IPS-15b (cell line): ENCODE data around the gene GUK1.
"Not testable (repeated sequence)": the region's sequence is repeated elsewhere in the genome, so short reads cannot be mapped to it uniquely, and the experiment has no call there.

ENCODE experiments used
- H3K27me3 ChIP-seq: one replicate; pipeline ENCODE4 v1.6.1; 2013; ENCODE audit warnings: low read length; ENCODE audit not compliant: control insufficient read depth, insufficient read depth
- H3K36me3 ChIP-seq: one replicate; pipeline ENCODE4 v1.6.1; 2013; ENCODE audit warnings: low read length; ENCODE audit not compliant: control insufficient read depth, insufficient read depth
- H3K4me1 ChIP-seq: one replicate; pipeline ENCODE4 v1.6.1; 2013; ENCODE audit warnings: mild to moderate bottlenecking, low read length; ENCODE audit not compliant: control insufficient read depth, insufficient read depth
- H3K4me3 ChIP-seq: one replicate; pipeline ENCODE4 v1.5.1; 2013; ENCODE audit warnings: low read depth, low read length
- H3K9ac ChIP-seq: one replicate; pipeline ENCODE4 v1.6.1; 2013; ENCODE audit warnings: low read depth, mild to moderate bottlenecking, low read length
- H3K9me3 ChIP-seq: one replicate; pipeline ENCODE4 v1.6.1; 2013; ENCODE audit warnings: mild to moderate bottlenecking, low read length; ENCODE audit not compliant: control insufficient read depth, insufficient read depth

Gene GUK1

DNA sequence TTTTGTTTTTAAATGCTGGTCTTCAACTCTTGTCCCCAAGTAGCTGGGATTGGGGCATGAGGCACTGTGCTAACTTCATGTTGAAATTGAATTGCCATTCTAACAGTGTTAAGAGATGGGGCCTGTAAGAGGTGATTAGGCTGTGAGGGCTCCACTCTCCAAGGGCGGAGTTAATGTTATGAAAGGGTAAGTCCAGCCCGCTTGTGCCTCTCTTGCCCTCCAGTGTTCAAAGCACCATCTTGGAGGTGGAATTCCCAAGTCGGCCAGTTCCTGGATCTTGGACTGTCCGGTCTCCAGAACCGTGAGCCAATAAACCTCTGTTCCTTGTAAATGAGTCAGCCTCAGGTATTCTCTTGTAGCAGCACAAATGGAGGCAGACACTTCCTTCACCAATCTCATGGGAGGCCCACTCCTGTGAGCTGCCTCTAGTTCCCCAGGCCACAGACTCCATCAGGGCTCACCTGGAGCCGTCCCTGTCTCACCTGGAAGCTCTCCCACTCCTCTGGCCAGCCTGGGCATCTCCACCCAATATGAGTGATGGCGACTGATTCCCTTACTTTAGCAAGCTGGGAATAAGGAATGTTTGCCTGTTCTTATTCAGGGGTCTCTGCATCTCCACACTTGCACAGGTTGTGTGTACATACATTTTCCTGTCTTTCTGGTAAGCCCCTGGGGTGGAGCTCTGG, 41.0 kb downstream of the GUK1 start:
- Histone ChIP-seq H3K27me3 (no peaks in the 10 kb centered on the region), H3K36me3 (no peaks in the 10 kb centered on the region), H3K9me3 (no peaks in the 10 kb centered on the region), H3K4me1 (no peaks in the 10 kb centered on the region), H3K9ac (no peak overlapping the region), H3K4me3 (no peak overlapping the region)

DNA sequence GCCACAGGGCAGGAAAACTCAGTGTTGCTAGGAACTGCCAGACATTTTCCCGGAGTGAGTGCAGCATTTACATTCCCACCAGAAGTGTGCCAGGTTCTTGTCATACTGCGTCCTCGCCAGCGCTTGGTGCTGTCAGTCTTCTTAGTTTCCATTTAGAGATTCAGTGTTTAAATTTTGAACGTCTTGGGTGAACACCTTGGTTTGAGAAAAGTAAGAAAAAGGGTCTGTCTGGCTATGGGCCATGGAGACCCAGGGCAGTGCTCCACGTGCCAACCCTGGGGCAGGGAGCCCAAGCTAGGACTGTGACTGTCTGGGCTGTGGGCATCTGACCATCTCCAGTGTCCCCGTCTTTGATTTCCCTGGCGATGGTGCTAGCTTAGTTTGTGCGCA, 41.6 kb downstream of the GUK1 start:
- H3K9ac ChIP-seq, result no peak overlapping the region
- no peak overlapping the region for H3K4me3 ChIP-seq
- H3K36me3 ChIP-seq, result no peaks in the 10 kb centered on the region
- no peaks in the 10 kb centered on the region for H3K4me1 ChIP-seq
- H3K27me3 ChIP-seq, result no peaks in the 10 kb centered on the region
- no peaks in the 10 kb centered on the region for H3K9me3 ChIP-seq

- no peak overlapping the region for H3K4me3 ChIP-seq
- no peaks in the 10 kb centered on the region for H3K36me3 ChIP-seq
- H3K4me1 ChIP-seq, result no peaks in the 10 kb centered on the region
- H3K9ac ChIP-seq, result no peak overlapping the region
- no peaks in the 10 kb centered on the region for H3K9me3 ChIP-seq
- no peaks in the 10 kb centered on the region for H3K27me3 ChIP-seq
Measured at GRCh38 chr1:228182296-228183030, 42.4 kb downstream of the GUK1 start.

DNA sequence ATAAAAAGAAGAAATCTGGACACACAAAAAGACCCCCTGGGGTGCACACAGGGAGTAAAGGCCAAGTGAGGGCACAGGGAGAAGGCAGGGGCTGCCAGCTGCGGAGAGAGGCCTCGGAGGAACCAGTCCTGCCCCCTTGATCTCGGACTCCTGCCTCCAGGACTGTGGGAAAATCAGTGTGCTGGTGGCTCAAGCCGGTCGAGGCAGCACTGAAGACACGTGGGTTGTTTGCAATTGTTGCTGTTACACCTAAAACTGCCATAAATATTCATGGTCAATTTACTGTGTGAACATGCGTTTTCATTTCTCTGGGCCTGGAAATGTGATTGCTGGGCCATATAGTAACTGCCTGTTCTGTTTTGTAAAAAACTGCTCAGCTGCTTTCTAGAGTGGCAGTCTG, 44.1 kb downstream of the GUK1 start:
- H3K36me3 ChIP-seq, result no peaks in the 10 kb centered on the region
- no peak overlapping the region for H3K4me3 ChIP-seq
- no peak overlapping the region for H3K9ac ChIP-seq
- H3K9me3 ChIP-seq, result no peaks in the 10 kb centered on the region
- no peaks in the 10 kb centered on the region for H3K4me1 ChIP-seq
- H3K27me3 ChIP-seq, result no peaks in the 10 kb centered on the region

DNA sequence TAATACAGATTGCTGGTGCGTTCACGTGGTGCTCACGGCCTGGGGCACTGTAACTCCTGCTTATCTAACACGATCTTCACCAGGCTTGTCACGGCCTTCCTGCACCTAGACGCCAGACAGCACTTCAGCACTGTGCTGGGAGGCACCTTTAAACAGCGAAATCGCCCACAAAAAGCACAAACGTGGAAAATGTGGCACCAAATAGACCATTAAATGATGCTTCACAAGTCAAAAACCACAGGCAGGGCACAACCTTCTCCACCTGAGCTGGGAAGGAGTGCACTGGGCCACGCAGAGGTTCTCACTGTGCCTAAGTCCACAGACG, 45.5 kb downstream of the GUK1 start:
- H3K27me3 ChIP-seq, result no peaks in the 10 kb centered on the region
- H3K4me1 ChIP-seq, result no peaks in the 10 kb centered on the region
- no peak overlapping the region for H3K4me3 ChIP-seq
- no peaks in the 10 kb centered on the region for H3K9me3 ChIP-seq
- H3K36me3 ChIP-seq, result no peaks in the 10 kb centered on the region
- H3K9ac ChIP-seq, result no peak overlapping the region

- not testable (repeated sequence) for H3K36me3 ChIP-seq, H3K4me1 ChIP-seq, H3K9ac ChIP-seq, H3K9me3 ChIP-seq, H3K27me3 ChIP-seq, H3K4me3 ChIP-seq
Measured at GRCh38 chr1:228188249-228188648, 48.2 kb downstream of the GUK1 start.

GRCh38 chr1:228190182-228190581, 50.1 kb downstream of the GUK1 start:
- Histone ChIP-seq H3K4me3 (no peak overlapping the region), H3K9me3 (no peaks in the 10 kb centered on the region), H3K4me1 (no peaks in the 10 kb centered on the region), H3K36me3 (no peaks in the 10 kb centered on the region), H3K9ac (no peak overlapping the region), H3K27me3 (no peaks in the 10 kb centered on the region)

GRCh38 chr1:228190778-228191177, 50.7 kb downstream of the GUK1 start:
- Histone ChIP-seq H3K36me3 (no peaks in the 10 kb centered on the region), H3K4me3 (no peak overlapping the region)

GRCh38 chr1:228194436-228194835, 54.4 kb downstream of the GUK1 start:
- H3K9me3 ChIP-seq, result no peaks in the 10 kb centered on the region
- H3K4me1 ChIP-seq, result no peaks in the 10 kb centered on the region
- no peak overlapping the region for H3K9ac ChIP-seq
- H3K4me3 ChIP-seq, result no peak overlapping the region
- H3K27me3 ChIP-seq, result no peaks in the 10 kb centered on the region
- no peaks in the 10 kb centered on the region for H3K36me3 ChIP-seq

More at GRCh38 chr1:228190778-228191177, 50.7 kb downstream of the GUK1 start:
- Histone ChIP-seq H3K9me3 (no peaks in the 10 kb centered on the region), H3K9ac (no peak overlapping the region), H3K27me3 (no peaks in the 10 kb centered on the region), H3K4me1 (no peaks in the 10 kb centered on the region)

GRCh38 chr1:228194921-228195812, 55.1 kb downstream of the GUK1 start:
- H3K9me3 ChIP-seq, result no peaks in the 10 kb centered on the region
- no peaks in the 10 kb centered on the region for H3K4me1 ChIP-seq
- no peak overlapping the region for H3K4me3 ChIP-seq
- no peaks in the 10 kb centered on the region for H3K27me3 ChIP-seq
- no peaks in the 10 kb centered on the region for H3K36me3 ChIP-seq
- no peak overlapping the region for H3K9ac ChIP-seq

GRCh38 chr1:228197555-228198147, 57.6 kb downstream of the GUK1 start:
- Histone ChIP-seq H3K27me3 (no peaks in the 10 kb centered on the region), H3K9ac (no peak overlapping the region), H3K4me3 (no peak overlapping the region), H3K9me3 (no peaks in the 10 kb centered on the region), H3K4me1 (no peaks in the 10 kb centered on the region), H3K36me3 (no peaks in the 10 kb centered on the region)
